Measurements from ENCODE around the gene CNPY1. TPM values are rescaled to one million over a fixed set of nuclear protein-coding genes. Genes with fewer than 3 reads are reported as not detected.

Gene CNPY1
- total and polyA plus RNA-seq, 2 of the 8 experiments (the other 6 are each of a cell fraction or from before 2014, with no cell fraction given), result not detected

DNA sequence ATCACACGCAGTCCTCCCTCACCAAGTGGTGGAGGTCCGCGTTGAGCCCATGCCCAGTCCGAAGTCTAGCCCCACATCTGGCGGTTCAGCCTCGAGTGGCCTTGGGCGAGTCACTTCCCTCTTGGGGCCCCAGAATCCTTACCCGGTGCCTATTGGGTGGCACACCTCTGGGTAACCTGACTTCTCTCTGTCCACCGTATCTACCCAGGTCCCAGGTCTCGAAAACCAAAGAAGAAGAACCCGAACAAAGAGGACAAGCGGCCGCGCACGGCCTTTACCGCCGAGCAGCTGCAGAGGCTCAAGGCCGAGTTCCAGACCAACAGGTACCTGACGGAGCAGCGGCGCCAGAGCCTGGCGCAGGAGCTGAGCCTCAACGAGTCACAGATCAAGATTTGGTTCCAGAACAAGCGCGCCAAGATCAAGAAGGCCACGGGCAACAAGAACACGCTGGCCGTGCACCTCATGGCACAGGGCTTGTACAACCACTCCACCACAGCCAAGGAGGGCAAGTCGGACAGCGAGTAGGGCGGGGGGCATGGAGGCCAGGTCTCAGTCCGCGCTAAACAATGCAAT, 84.1 kb downstream of the CNPY1 start:
- H3K79me1 ChIP-seq (ENCODE audit: low read depth, low read length), result no peaks in the 10 kb centered on the region
- H2AFZ ChIP-seq (ENCODE audit: low read length), result no peak overlapping the region
- H3K23me2 ChIP-seq (ENCODE audit: low read depth, low read length), result no peaks in the 10 kb centered on the region; the same call in 1 of the 2 replicates
- no peak overlapping the region for H3K27ac ChIP-seq (ENCODE audit: low read depth, low read length)
- WGBS, 2 experiments (ENCODE audit: extremely low coverage in 1 of 2, insufficient coverage in 1 of 2, insufficient read length in 1 of 2, insufficient replicate concordance in 2 of 2, low coverage in 1 of 2, low lambda C conversion rate in 2 of 2, missing lambda C conversion rate in 1 of 2), result 18% methylated on average over 33 of the region's 33 CpGs; no CpG with 5 or more reads in 1 of the 2 experiments
- H4K5ac ChIP-seq (ENCODE audit: insufficient read length, low read depth, low read length), result no peak overlapping the region
- H3K36me3 ChIP-seq (ENCODE audit: control insufficient read depth in 2 of 4, insufficient read depth in 4 of 4, low read length in 3 of 4), result peaks cover 0 to 16% (median 0%) of the 10 kb centered on the region in 4 experiments; a peak in 1 of 8 replicates
- ChIA-PET CTCF (ENCODE audit: partially characterized antibody) (interaction anchor here (0.7 to 1.7 kb wide), 6 partner anchors 13 to 287 kb away, joined by 3 to 6 read pairs (median 4); no protein-coding TSS in a partner anchor), POLR2A (ENCODE audit: partially characterized antibody) (interaction anchor here (2.5 kb wide), 1 partner anchor 12 kb away, joined by 9 read pairs; no protein-coding TSS in a partner anchor)
- peak overlapping the region; percentile 90; the same call in 1 of the 2 replicates for H2BK20ac ChIP-seq (ENCODE audit: low read length)
- no peak overlapping the region for H3K4me3 ChIP-seq (ENCODE audit: extremely low read depth in 1 of 4, insufficient read depth in 2 of 4, low read depth in 3 of 4, low read length in 4 of 4)
- H2BK12ac ChIP-seq (ENCODE audit: low read depth, low read length), result peak overlapping the region; percentile 89; the same call in 1 of the 2 replicates
- no peak overlapping the region for H3K9ac ChIP-seq (replicated peaks in 1 of 4; ENCODE audit: extremely low read depth in 1 of 4, low read depth in 3 of 4, low read length in 3 of 4)
- H2BK120ac ChIP-seq (replicated peaks; ENCODE audit: low read depth, low read length), result no peak overlapping the region
- peaks cover 95 to 98% (median 97%) of the 10 kb centered on the region in 4 experiments for H3K27me3 ChIP-seq (replicated peaks in 1 of 4; ENCODE audit: control insufficient read depth in 3 of 4, extremely low read depth in 1 of 4, insufficient read depth in 3 of 4, low read length in 3 of 4)
- no peak overlapping the region; the same call in 1 of the 2 replicates for H2BK5ac ChIP-seq (ENCODE audit: low read depth, low read length)
- H2AK5ac ChIP-seq (ENCODE audit: low read depth, low read length), result 0 out of 2 replicates have a peak overlapping the region, but pooled peaks have one; percentile 60
- H3K9me3 ChIP-seq (ENCODE audit: insufficient read depth in 2 of 2, low read depth in 1 of 2, low read length in 1 of 2), result no peaks in the 10 kb centered on the region; a peak in 1 of 4 replicates
- DNase-seq (ENCODE audit: low read depth in 1 of 2, low spot score in 2 of 2), result peak in 1 of 2 experiments; percentile 49
- no peaks in the 10 kb centered on the region for H3K79me2 ChIP-seq (ENCODE audit: control insufficient read depth in 1 of 2, insufficient read depth in 2 of 2, low read length in 2 of 2)
- peak overlapping the region; percentile 94; the same call in 1 of the 2 replicates for H2BK15ac ChIP-seq (ENCODE audit: low read length)
- no peak overlapping the region for H3K4ac ChIP-seq (replicated peaks; ENCODE audit: insufficient read length, low read depth, low read length)
- no peak overlapping the region for H3K4me2 ChIP-seq (ENCODE audit: insufficient read depth in 1 of 2, low read depth in 2 of 2, low read length in 2 of 2)
- FAIRE-seq, result no peak
- no peak overlapping the region for H3K23ac ChIP-seq (ENCODE audit: insufficient read length)
- H4K8ac ChIP-seq (ENCODE audit: extremely low read depth, insufficient read depth, low read length), result no peak overlapping the region
- H3K4me1 ChIP-seq (replicated peaks in 1 of 4; ENCODE audit: control insufficient read depth in 3 of 4, insufficient read depth in 4 of 4, low read length in 3 of 4), result peaks cover 0 to 16% (median 8%) of the 10 kb centered on the region in 4 experiments; a peak in 5 of 7 replicates
- no peak overlapping the region for H4K91ac ChIP-seq (replicated peaks; ENCODE audit: insufficient read length, low read length)
- H3K56ac ChIP-seq (replicated peaks; ENCODE audit: insufficient read length, low read depth, low read length), result no peak overlapping the region
- no peak overlapping the region for H3K18ac ChIP-seq (ENCODE audit: extremely low read depth, low read length)
- no peak overlapping the region for H3K14ac ChIP-seq (ENCODE audit: insufficient read length)
- peaks cover 26 to 46% of the 10 kb centered on the region in 2 experiments for H4K20me1 ChIP-seq (replicated peaks in 1 of 2; ENCODE audit: control insufficient read depth in 1 of 2, insufficient read depth in 2 of 2, low read length in 2 of 2)
- no peak for TF ChIP-seq GTF2F1 (IDR thresholded peaks at IDR 0.05; ENCODE audit: borderline replicate concordance, low read depth, low read length)
- peak; percentile 93 for TF ChIP-seq EZH2 (IDR thresholded peaks at IDR 0.05; ENCODE audit: low read depth, low read length, severe bottlenecking)
- no peak for TF ChIP-seq RXRA (IDR thresholded peaks at IDR 0.05; ENCODE audit: insufficient read depth, low read depth, low read length)
- no peak for TF ChIP-seq BACH1 (IDR thresholded peaks at IDR 0.05; ENCODE audit: low read length)
- TF ChIP-seq SP4 (IDR thresholded peaks at IDR 0.05; ENCODE audit: low read length), result no peak
- TF ChIP-seq, protein P1, sequence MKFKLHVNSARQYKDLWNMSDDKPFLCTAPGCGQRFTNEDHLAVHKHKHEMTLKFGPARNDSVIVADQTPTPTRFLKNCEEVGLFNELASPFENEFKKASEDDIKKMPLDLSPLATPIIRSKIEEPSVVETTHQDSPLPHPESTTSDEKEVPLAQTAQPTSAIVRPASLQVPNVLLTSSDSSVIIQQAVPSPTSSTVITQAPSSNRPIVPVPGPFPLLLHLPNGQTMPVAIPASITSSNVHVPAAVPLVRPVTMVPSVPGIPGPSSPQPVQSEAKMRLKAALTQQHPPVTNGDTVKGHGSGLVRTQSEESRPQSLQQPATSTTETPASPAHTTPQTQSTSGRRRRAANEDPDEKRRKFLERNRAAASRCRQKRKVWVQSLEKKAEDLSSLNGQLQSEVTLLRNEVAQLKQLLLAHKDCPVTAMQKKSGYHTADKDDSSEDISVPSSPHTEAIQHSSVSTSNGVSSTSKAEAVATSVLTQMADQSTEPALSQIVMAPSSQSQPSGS (IDR thresholded peaks at IDR 0.05; ENCODE audit: low read length), result no peak
- no peak for TF ChIP-seq RBBP5 (IDR thresholded peaks at IDR 0.05; ENCODE audit: borderline replicate concordance, low read depth, low read length)
- no peak for TF ChIP-seq PHF8 (conservative IDR thresholded peaks at IDR 0.05; ENCODE audit: low read depth, low read length)
- no peak for TF ChIP-seq USF2 (IDR thresholded peaks at IDR 0.05; ENCODE audit: low read length)

Data from H1 (cell line).